Measurements from ENCODE around the gene TMEM86A.

- TF ChIP-seq CTCF (IDR thresholded peaks at IDR 0.05; ENCODE audit: low read depth, low read length) (no peak), EZH2phosphoT487 (IDR thresholded peaks at IDR 0.05; ENCODE audit: low read depth) (no peak)
Measured at GRCh38 chr11:18697576-18697975, 1.0 kb upstream of the TMEM86A start.
